GM19463 (cell line): Measurements from ENCODE around the gene ANAPC4.
"Not testable (repeated sequence)": the region's sequence is repeated elsewhere in the genome, so short reads cannot be mapped to it uniquely, and the experiment has no call there.

Experiments
- ATAC-seq: cut with Tn5 transposase; IDR thresholded peaks from one replicate; pipeline ENCODE4 v1.9.1; 2021; ENCODE audit warnings: mild to moderate bottlenecking, moderate library complexity; ENCODE audit not compliant: unreplicated experiment

Gene ANAPC4

GRCh38 chr4:25376754-25377571 lies at the start of gene ANAPC4:
Gene ANAPC4, plus strand, starts transcription at chr4:25377263. Its CDS starts 165 bp downstream, at chr4:25377428.
- ATAC-seq: peak; percentile 96

GRCh38 chr4:25328463-25328862 lies 48.6 kb upstream of the ANAPC4 start:
- not testable (repeated sequence) for ATAC-seq

- ATAC-seq: no peak
Measured at GRCh38 chr4:25330335-25330734, 46.7 kb upstream of the ANAPC4 start.

GRCh38 chr4:25330905-25331808 lies 45.9 kb upstream of the ANAPC4 start:
- peak; percentile 90 for ATAC-seq

- ATAC-seq: no peak
Measured at GRCh38 chr4:25343671-25344070, 33.4 kb upstream of the ANAPC4 start.

GRCh38 chr4:25345744-25346143 lies 31.3 kb upstream of the ANAPC4 start:
- ATAC-seq: no peak

GRCh38 chr4:25346913-25347312 lies 30.1 kb upstream of the ANAPC4 start:
- no peak for ATAC-seq

GRCh38 chr4:25347473-25347872 lies 29.6 kb upstream of the ANAPC4 start:
- ATAC-seq: no peak

- ATAC-seq: no peak
Measured at GRCh38 chr4:25347971-25348370, 29.1 kb upstream of the ANAPC4 start.

GRCh38 chr4:25350561-25350960 lies 26.5 kb upstream of the ANAPC4 start:
- ATAC-seq: no peak

GRCh38 chr4:25351777-25352416 lies 25.2 kb upstream of the ANAPC4 start:
- ATAC-seq: no peak

- no peak for ATAC-seq
Measured at GRCh38 chr4:25356068-25356467, 21.0 kb upstream of the ANAPC4 start.

GRCh38 chr4:25358515-25359275 lies 18.4 kb upstream of the ANAPC4 start:
- ATAC-seq: no peak

- ATAC-seq: no peak
Measured at GRCh38 chr4:25361253-25361652, 15.8 kb upstream of the ANAPC4 start.

- no peak for ATAC-seq
Measured at GRCh38 chr4:25367004-25367621, 9.9 kb upstream of the ANAPC4 start.

GRCh38 chr4:25367877-25368276 lies 9.2 kb upstream of the ANAPC4 start:
- ATAC-seq: no peak

- no peak for ATAC-seq
Measured at GRCh38 chr4:25368315-25368714, 8.7 kb upstream of the ANAPC4 start.

GRCh38 chr4:25370242-25370641 lies 6.8 kb upstream of the ANAPC4 start:
- no peak for ATAC-seq

GRCh38 chr4:25372549-25372948 lies 4.5 kb upstream of the ANAPC4 start:
- not testable (repeated sequence) for ATAC-seq
